Endothelial cell (in vitro differentiated cells): ENCODE data around the gene SPTBN2. TPM values are rescaled to one million over a fixed set of nuclear protein-coding genes. Genes with fewer than 3 reads are reported as not detected.
A peak's percentile ranks its signal among the peaks of the same experiment; 100 is the strongest.
"Not testable (repeated sequence)": the region's sequence is repeated elsewhere in the genome, so short reads cannot be mapped to it uniquely, and the experiment has no call there.

Experiments used
- DNase-seq: peaks from one replicate; pipeline ENCODE4 v3.0.0; 2021; ENCODE audit warnings: low spot score
- H3K27ac Mint-ChIP-seq: one replicate; pipeline ENCODE4 v1.8.0; 2021; ENCODE audit warnings: mixed read lengths, inconsistent platforms; ENCODE audit not compliant: unreplicated experiment
- H3K27me3 Mint-ChIP-seq: one replicate; pipeline ENCODE4 v1.8.0; 2021; ENCODE audit warnings: mild to moderate bottlenecking, moderate library complexity, mixed read lengths, inconsistent platforms; ENCODE audit not compliant: unreplicated experiment
- H3K36me3 Mint-ChIP-seq: one replicate; pipeline ENCODE4 v1.8.0; 2021; ENCODE audit warnings: mild to moderate bottlenecking, low read depth, mixed read lengths, inconsistent platforms; ENCODE audit not compliant: unreplicated experiment
- H3K4me1 Mint-ChIP-seq: one replicate; pipeline ENCODE4 v1.8.0; 2021; ENCODE audit warnings: mild to moderate bottlenecking, mixed read lengths, inconsistent platforms; ENCODE audit not compliant: unreplicated experiment
- H3K4me3 Mint-ChIP-seq: one replicate; pipeline ENCODE4 v1.8.0; 2021; ENCODE audit warnings: mild to moderate bottlenecking, mixed read lengths, inconsistent platforms; ENCODE audit not compliant: unreplicated experiment
- H3K9me3 Mint-ChIP-seq: one replicate; pipeline ENCODE4 v1.8.0; 2021; ENCODE audit warnings: mixed read lengths, inconsistent platforms; ENCODE audit not compliant: unreplicated experiment
- total RNA-seq: library from RNA; stranded (reverse); fragmentation: NEBNext Ultra II Directional; extraction: Animal tissue kit (Norgen Biotek cat#: 25700); gene quantifications from one replicate; pipeline ENCODE4 v1.2.1, GENCODE V29; 2021; ENCODE audit not compliant: unreplicated experiment
- TF ChIP-seq, protein P1 (sequence below): fragments of 200-600 bp; sonication (generic); IDR thresholded peaks from one replicate; pipeline ENCODE4 v1.5.0; 2021; ENCODE audit warnings: antibody characterized with exemption; ENCODE audit not compliant: unreplicated experiment

Gene SPTBN2
- total RNA-seq, 1 donor from 2014 or later: 17.1 TPM

DNA sequence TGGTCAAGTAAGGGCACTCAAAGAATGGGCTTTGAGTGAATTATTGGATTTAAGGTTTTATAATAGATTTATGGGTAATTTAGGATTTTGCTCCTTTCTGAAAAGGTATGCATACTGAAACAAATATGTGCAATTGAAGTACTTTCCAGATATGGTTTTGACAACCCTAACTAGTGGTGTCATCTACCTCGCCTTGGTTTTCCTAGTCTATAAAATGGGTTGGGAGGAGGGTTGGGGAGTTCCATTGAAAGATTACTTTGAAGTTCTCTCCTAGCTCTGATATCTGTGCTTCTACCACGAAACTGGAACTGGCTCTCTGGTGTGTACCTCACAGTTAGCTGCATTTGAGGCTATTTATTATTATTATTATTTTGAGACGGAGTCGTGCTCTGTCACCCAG, 431 bp upstream of the SPTBN2 start:
- peaks cover 14% of the 10 kb centered on the region for H3K27me3 Mint-ChIP-seq
- H3K36me3 Mint-ChIP-seq: peaks cover 4% of the 10 kb centered on the region
- H3K9me3 Mint-ChIP-seq: no peaks in the 10 kb centered on the region
- peaks cover 22% of the 10 kb centered on the region for H3K4me1 Mint-ChIP-seq
- TF ChIP-seq, protein P1, sequence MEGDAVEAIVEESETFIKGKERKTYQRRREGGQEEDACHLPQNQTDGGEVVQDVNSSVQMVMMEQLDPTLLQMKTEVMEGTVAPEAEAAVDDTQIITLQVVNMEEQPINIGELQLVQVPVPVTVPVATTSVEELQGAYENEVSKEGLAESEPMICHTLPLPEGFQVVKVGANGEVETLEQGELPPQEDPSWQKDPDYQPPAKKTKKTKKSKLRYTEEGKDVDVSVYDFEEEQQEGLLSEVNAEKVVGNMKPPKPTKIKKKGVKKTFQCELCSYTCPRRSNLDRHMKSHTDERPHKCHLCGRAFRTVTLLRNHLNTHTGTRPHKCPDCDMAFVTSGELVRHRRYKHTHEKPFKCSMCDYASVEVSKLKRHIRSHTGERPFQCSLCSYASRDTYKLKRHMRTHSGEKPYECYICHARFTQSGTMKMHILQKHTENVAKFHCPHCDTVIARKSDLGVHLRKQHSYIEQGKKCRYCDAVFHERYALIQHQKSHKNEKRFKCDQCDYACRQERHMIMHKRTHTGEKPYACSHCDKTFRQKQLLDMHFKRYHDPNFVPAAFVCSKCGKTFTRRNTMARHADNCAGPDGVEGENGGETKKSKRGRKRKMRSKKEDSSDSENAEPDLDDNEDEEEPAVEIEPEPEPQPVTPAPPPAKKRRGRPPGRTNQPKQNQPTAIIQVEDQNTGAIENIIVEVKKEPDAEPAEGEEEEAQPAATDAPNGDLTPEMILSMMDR: no peak
- DNase-seq: no peak
- no peak overlapping the region for H3K27ac Mint-ChIP-seq
- no peak overlapping the region for H3K4me3 Mint-ChIP-seq

DNA sequence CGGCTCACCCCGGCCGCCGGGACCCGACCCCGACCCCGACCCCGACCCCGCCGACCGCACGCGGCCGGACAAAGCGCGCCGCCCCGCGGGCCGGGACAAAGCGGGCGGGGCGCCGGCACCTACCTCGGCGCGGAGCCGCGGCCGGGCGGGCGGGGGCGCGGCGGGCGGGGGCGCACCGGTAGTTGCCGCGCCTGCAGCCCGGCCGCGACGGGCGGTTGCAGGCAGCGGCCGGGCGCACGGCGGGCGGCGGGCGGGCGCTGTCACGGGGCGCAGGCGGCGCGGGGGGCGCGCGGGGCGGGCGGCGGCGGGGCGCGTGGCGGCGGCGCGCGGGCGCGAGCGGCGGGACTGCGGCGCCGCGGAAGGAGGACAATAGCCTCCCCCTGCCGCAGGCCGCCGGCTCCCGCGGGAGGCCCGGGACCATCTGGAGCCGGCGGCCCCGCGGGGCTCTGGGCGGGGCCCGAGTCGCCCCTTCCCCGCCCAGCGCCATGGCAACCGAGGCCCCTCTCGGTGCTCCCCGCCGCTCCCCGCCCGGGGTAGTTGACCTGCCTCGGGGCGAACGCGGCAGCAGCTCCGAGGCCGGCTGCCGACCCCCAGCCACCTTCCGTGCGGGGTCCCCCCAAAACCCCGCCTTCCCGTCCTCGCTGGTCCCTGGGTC, 851 bp downstream of the SPTBN2 start:
- no peak for DNase-seq
- peaks cover 4% of the 10 kb centered on the region for H3K36me3 Mint-ChIP-seq
- peaks cover 22% of the 10 kb centered on the region for H3K4me1 Mint-ChIP-seq
- peak overlapping the region; percentile 86 for H3K4me3 Mint-ChIP-seq
- no peaks in the 10 kb centered on the region for H3K9me3 Mint-ChIP-seq
- no peak overlapping the region for H3K27ac Mint-ChIP-seq
- H3K27me3 Mint-ChIP-seq: peaks cover 14% of the 10 kb centered on the region
- TF ChIP-seq, protein P1: no peak

DNA sequence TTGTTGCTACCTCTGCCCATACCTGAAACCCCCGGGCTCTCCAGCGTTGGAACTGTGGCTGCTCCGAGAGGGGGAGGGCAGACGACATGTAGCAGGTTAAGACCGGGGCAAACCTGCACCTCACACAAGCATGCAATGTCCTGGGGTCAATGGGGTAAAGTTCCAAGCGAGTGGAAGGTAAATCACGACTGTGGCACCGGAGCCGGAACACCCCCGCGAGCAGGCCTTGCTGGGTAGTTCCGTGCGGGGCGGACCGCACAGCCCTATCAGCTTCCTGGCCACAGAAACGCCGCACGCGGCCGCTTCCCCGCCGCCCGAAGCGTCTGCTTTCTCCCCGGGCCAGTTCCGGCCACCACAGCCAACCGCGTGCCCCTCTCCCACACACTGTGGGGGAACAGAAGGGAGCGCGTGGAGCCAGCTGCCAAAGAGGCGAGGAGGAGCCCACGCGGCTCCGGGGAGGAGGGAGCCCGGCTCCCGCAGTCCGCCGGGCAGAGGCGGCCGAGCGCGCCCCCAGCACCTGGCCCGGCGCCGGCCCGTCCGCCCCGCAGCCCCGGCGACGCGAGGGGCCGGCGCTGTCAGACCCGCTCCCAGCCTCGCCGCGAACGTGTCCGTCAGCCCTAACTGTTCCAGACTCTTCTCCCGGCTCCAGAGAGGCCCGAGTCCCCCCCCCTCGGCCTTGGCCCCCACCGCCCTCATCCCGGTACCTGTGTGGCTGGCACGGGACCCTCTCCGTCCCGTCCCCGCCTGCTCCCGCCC, 1.6 kb downstream of the SPTBN2 start:
- H3K36me3 Mint-ChIP-seq: peaks cover 4% of the 10 kb centered on the region
- H3K27me3 Mint-ChIP-seq: peaks cover 14% of the 10 kb centered on the region
- H3K4me1 Mint-ChIP-seq: peaks cover 22% of the 10 kb centered on the region
- TF ChIP-seq, protein P1: no peak
- peak overlapping the region; percentile 85 for H3K4me3 Mint-ChIP-seq
- no peak for DNase-seq
- no peaks in the 10 kb centered on the region for H3K9me3 Mint-ChIP-seq
- peak overlapping the region; percentile 53 for H3K27ac Mint-ChIP-seq

DNA sequence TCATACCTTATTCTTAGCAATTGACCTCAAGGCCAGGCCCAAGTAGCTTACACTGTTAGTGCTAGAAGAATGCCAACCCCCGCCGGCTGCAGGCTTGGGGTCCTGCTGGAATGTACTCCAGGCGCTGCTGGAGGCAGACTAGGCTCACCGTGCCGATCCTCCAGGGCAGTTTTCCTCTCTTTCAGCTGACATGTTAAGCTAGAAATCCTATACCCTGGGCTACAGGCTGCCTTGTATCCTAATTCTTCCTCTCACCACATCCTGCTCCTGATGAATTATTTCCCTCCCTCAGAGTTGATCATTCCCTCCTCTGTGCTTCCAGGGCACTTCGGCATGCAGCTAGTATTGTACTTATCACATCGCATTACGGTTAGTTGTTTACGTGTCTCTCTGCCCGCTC, 3.4 kb downstream of the SPTBN2 start:
- peaks cover 26% of the 10 kb centered on the region for H3K4me1 Mint-ChIP-seq
- H3K27ac Mint-ChIP-seq: no peak overlapping the region
- peaks cover 20% of the 10 kb centered on the region for H3K27me3 Mint-ChIP-seq
- no peak for DNase-seq
- peaks cover 4% of the 10 kb centered on the region for H3K36me3 Mint-ChIP-seq
- TF ChIP-seq, protein P1: no peak
- no peaks in the 10 kb centered on the region for H3K9me3 Mint-ChIP-seq
- H3K4me3 Mint-ChIP-seq: no peak overlapping the region

DNA sequence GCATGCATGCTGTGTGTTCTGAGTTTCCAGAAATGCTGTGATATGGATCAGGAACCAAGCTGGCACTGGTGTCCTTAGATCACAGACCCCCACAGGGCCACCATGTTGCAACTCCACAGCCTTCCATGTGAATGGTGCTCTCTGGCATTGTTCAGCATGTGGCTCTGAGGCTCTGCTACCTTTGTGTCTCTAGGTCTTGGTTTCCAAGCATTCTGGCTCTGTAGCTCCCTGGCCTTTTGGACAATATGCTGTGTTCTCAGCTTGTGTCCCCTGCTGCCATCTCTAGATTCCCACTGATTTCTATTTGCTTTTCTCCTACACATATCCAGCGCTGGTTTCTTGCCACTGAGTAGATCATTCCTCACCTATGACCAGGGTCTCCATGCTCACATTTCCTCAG, 3.9 kb downstream of the SPTBN2 start:
- TF ChIP-seq, protein P1: no peak
- peaks cover 25% of the 10 kb centered on the region for H3K27me3 Mint-ChIP-seq
- H3K4me1 Mint-ChIP-seq: peaks cover 32% of the 10 kb centered on the region
- no peak for DNase-seq
- H3K27ac Mint-ChIP-seq: no peak overlapping the region
- H3K4me3 Mint-ChIP-seq: no peak overlapping the region
- no peaks in the 10 kb centered on the region for H3K9me3 Mint-ChIP-seq
- peaks cover 4% of the 10 kb centered on the region for H3K36me3 Mint-ChIP-seq

DNA sequence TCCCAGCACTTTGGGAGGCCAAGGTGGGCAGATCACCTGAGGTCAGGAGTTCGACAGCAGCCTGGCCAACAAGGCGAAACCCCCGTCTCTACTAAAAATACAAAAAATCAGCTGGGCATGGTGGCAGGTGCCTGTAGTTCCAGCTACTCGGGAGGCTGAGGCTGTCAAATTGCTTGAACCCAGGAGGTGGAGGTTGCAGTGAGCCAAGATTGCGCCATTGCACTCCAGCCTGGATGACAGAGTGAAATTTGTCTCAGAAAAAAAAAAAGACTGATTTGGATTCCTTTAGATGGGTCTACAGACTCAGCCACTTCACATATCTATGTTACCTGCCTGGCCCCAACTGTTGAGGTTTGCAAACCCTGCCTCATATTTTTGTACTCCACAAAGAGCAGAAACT, 4.8 kb downstream of the SPTBN2 start:
- DNase-seq, H3K9me3 Mint-ChIP-seq: not testable (repeated sequence)
- H3K4me1 Mint-ChIP-seq: peaks cover 40% of the 10 kb centered on the region

More for the DNA sequence above, 4.8 kb downstream of the SPTBN2 start:
- H3K4me3 Mint-ChIP-seq, H3K36me3 Mint-ChIP-seq, H3K27ac Mint-ChIP-seq: not testable (repeated sequence)
- peaks cover 25% of the 10 kb centered on the region for H3K27me3 Mint-ChIP-seq
